SIG-M5 treated with dmso at 0.1 percent for 504 hours (cell line): ENCODE measurements around the gene FAXDC2.

ENCODE experiments used
- DNase-seq: peaks from one replicate; lab custom pipeline; 2025; ENCODE audit not compliant: unreplicated experiment; lab: John Stamatoyannopoulos, UW

Gene FAXDC2

GRCh38 chr5:154797762-154798161 is 52.6 kb downstream of the FAXDC2 start:
- no peak for DNase-seq

DNA sequence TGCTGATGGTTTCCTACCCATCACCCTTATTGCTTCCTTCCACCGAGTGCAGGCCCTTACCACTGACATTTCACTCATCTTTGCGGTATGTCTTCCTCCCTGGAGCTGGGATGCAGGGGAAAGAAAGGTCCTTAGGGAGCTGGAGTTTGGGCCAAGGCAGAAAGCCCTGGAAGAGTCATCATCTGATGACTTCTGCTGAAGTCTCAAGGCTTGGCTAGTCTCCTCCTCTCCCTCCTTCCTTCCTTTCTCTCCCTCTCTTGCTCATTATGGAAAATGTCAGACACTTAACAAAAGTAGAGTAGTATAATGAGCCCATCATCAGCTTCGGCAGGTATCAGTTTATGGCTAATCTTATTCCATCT is 55.2 kb downstream of the FAXDC2 start:
- DNase-seq = no peak

DNA sequence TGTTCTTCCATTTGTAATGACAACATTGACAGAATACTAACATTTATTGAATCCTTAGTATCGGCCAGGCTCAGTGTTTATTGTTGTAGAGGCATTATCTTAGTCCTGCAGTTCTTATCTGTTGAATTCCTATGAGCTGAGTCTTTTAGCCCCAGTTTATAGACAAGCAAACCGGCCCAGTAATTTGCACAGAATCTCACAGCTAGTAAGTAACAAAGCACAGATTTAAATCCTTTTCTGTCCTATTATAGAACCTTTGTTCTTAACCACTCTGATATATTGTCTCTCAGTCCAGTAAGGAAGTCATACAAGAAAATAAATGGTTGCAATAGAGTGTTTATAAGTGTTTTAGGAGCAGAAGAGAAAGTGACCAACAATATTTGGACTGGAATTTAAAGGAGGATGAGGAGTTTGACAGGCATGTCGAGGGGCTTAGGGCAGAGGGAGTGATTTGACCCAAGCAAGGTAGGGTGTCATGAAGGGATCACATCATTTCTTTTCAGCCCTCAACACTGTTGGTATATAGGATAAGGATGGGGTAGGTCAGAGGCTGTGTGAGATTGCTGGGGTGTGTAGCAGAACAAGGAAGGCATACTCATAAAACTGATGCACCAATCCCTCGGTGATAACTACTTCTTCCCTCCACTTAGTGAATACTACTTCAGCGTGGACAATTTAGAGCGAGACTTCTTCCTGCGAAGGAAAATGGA is 55.7 kb downstream of the FAXDC2 start:
- DNase-seq = no peak

- no peak for DNase-seq
Measured at GRCh38 chr5:154793599-154794524, 56.5 kb downstream of the FAXDC2 start.

GRCh38 chr5:154791535-154791934 is 58.9 kb downstream of the FAXDC2 start:
- DNase-seq = no peak

DNA sequence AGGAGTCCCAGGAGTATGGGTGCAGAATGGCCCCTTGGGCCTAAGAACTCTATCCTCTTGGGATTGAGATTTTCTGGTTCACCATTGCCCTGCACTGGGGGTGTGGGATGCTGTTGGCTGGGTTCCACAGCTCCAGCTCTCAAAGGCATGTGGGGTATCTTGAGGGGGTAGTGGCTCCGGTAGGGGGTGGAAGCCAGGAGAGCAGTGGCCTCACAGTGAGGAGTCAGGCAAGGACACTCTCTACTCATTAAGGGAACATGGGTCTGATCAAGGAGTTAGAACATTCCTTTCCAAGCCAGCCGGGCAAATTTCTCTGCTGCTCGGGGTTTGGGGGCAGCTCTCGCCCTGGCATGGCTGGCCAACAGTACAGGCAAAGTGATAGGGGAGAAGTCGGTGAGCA is 62.2 kb downstream of the FAXDC2 start:
- DNase-seq = no peak

- DNase-seq = no peak
Measured at GRCh38 chr5:154786414-154786813, 64.0 kb downstream of the FAXDC2 start.

DNA sequence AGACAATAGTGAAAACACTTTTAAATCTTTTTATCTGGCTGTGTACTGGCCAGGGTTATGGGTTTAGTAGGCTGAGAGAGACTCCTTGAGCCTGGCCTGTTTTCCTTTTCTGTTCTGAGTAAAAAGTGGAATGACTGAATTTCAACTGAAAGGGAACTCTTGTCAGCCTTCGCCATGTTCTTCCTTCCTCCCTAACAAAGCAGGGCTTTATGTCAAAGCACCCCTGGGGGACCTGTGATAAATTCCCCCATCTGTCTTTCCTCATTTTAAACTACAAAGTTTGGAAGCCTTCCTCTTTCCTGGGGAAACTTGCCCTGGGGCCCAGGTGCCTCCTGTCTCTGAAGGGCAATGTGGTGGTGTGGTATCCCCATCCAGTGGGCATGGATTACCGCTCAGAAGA is 65.5 kb downstream of the FAXDC2 start:
- no peak for DNase-seq

- no peak for DNase-seq
Measured at GRCh38 chr5:154783774-154784460, 66.5 kb downstream of the FAXDC2 start.

DNA sequence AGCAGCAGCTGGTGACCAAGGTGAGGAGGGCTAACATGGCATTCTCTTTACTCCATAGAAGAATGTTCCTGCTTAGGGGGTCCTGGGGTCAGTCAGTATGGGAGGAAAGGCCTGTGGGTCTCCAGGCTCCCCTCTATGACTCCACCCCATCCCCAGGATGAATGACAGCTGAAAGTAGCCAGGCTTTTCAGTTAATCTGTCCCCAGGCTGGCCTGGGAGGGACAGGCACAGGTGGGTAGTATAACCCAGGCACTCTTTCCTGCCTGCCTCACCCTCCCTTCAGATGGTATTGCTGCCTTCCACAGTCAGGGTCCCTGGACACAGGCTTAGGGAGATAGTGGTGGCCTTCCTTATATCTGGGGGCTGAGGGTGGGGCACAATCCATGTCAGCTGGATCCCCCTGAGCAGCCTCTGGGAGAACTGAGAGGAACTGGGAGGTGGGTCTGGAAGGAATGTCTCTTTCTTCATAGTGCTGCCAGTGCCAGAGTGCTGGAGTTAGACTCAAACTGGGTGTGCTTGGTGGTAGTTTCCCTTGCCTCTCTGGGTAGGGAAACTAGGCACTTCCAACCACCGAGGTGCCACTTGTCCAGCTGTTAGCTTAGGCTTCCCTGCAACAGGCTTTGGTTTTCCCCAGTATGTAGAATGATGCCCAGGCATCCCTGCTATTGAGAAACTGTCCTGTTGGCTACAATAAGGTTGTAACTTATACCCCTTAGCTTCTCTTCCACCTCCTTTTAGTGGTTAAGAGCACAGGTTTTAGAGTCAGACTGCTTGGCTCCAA is 67.4 kb downstream of the FAXDC2 start:
- no peak for DNase-seq

DNA sequence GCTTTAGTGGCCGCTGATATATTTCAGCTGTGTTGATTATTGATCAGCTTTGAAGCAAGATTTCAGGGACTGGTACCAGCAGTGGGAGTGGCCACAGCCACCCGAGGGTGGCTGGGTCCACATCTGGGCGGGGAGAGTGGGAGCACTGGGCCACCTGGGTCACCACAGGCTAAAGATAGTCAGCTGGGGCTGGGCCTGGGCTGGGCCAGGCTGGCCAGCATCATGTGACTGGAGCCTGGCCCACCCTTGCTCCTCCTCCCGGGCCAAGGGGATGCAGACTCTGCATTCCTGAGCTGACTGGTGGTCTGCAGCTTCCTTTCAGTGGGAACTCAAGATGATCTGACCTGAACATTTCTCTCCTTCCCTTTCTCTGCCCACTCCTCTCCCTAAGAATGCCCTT is 68.1 kb downstream of the FAXDC2 start:
- no peak for DNase-seq

GRCh38 chr5:154780128-154780527 is 70.3 kb downstream of the FAXDC2 start:
- no peak for DNase-seq

DNA sequence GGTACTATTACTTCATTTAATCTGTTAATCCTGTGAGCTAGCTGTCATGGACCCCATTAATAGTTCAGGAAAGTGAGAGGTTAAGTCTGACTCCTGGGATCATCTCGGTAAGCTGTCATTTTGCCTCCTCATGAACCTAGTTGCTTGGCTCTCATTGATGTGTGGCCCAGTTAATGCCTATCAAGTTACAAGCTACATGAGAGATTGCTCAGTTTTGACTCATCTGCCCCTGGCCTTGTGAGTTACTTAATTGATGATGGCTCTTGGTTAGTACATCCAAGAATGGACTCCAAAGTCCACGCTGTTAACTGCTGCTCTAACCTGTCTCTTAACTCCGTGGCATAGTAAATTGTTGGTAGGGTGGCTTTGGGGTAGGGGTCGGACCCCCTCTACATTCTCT is 71.3 kb downstream of the FAXDC2 start:
- no peak for DNase-seq

GRCh38 chr5:154778534-154778933 is 71.9 kb downstream of the FAXDC2 start:
- no peak for DNase-seq

GRCh38 chr5:154776167-154776566 is 74.2 kb downstream of the FAXDC2 start:
- no peak for DNase-seq

- DNase-seq = no peak
Measured at GRCh38 chr5:154773326-154773725, 77.1 kb downstream of the FAXDC2 start.

- no peak for DNase-seq
Measured at GRCh38 chr5:154771383-154771901, 79.0 kb downstream of the FAXDC2 start.

DNA sequence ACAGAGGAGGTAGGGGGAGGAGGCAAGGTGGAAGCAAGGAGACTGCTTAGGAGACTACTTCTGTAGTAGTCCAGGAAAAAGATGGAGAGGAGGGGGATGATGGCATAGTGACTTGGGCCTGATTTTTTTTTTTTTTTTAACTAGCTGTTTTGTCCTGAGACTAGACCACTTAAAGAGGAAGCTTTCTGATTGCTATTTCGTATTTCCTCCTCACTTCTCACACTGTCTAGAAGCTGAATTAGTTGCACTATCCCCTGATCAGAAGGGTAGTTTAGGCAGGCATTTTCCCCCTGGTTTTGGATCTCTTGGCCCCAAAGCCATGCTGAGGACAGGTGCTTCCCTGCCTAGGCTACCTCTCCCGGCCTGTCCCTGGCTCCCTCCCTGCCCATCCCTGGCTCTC is 80.3 kb downstream of the FAXDC2 start:
- no peak for DNase-seq
